ENCODE data around the gene FAM171A2.

DNA sequence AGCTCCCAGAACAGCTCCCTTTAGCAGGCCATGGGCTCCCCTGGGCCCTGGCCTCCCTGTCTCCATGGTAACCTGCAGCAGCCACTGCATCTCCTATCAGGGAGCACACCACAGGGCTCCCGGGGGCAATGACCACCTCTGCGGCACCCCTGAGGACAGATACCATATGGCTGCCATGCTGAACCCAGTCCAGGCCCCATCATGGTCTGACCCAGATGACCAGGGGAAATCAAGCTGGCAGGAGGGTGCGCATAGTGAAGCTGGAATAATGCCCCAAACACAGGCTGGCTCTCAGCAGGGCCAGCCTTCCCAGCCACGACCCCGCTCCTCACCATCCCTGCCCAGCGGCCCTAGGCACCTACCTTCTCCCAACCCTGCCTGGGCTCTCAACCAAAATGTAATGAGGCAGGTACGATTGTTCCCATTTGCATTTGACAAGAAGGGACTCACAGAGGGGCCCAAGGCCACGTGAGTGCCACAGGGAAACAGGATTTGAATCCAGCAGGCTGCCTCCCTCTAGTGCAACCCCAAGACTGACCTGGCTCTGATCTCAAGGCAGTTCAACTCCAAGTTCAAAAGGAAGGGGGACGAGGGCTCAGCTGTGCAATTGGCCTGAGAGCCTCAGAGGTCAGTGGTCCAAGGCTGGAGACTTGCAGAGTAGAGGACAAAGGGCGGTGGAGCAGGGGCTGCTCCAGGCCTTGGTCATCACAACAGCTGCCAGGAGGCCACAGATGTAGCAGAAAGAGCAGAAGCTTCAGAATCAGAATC is 52.9 kb downstream of the FAM171A2 start:
- TF ChIP-seq, protein P1, sequence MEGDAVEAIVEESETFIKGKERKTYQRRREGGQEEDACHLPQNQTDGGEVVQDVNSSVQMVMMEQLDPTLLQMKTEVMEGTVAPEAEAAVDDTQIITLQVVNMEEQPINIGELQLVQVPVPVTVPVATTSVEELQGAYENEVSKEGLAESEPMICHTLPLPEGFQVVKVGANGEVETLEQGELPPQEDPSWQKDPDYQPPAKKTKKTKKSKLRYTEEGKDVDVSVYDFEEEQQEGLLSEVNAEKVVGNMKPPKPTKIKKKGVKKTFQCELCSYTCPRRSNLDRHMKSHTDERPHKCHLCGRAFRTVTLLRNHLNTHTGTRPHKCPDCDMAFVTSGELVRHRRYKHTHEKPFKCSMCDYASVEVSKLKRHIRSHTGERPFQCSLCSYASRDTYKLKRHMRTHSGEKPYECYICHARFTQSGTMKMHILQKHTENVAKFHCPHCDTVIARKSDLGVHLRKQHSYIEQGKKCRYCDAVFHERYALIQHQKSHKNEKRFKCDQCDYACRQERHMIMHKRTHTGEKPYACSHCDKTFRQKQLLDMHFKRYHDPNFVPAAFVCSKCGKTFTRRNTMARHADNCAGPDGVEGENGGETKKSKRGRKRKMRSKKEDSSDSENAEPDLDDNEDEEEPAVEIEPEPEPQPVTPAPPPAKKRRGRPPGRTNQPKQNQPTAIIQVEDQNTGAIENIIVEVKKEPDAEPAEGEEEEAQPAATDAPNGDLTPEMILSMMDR (IDR thresholded peaks at IDR 0.05) = no peak
- TF ChIP-seq EZH2 (IDR thresholded peaks at IDR 0.05; ENCODE audit: borderline replicate concordance, insufficient read depth, low read depth, low read length, poor library complexity, severe bottlenecking) = no peak
